PC-9 (cell line): ENCODE data around the gene MBIP. TPM values are rescaled to one million over a fixed set of nuclear protein-coding genes. Genes with fewer than 3 reads are reported as not detected.

Experiments used
- BruUV-seq: library from RNA; stranded (reverse); fragments of 400-500 nt; replicated peaks from 2 replicates; lab custom pipeline; 2021; lab: Mats Ljungman, UMichigan
- CTCF ChIA-PET: fragments of 300-600 bp; sonication (Branson Sonifier 250); formaldehyde crosslinking; loops from one replicate; lab custom pipeline; 2022; ENCODE audit warnings: antibody characterized with exemption; lab: Charles Lee
- POLR2A ChIA-PET: fragments of 300-600 bp; sonication (Branson Sonifier 250); formaldehyde crosslinking; loops from one replicate; lab custom pipeline; 2022; ENCODE audit warnings: antibody characterized with exemption; ENCODE audit not compliant: unreplicated experiment; lab: Charles Lee
- DNase-seq, 2 experiments: peaks; one replicate each; pipeline versions ENCODE4 v3.0.0 to v3.0.0-alpha.2; 2015 to 2022; ENCODE audit warnings: mixed read lengths in 1 of 2
- H2AFZ ChIP-seq: fragments of 200-600 bp; sonication (generic); 2 replicates; pipeline ENCODE4 v1.8.1; 2017; ENCODE audit warnings: antibody characterized with exemption
- H3F3A ChIP-seq: fragments of 200-600 bp; sonication (generic); 2 replicates; pipeline ENCODE4 v1.8.1; 2017; ENCODE audit warnings: antibody characterized with exemption, mild to moderate bottlenecking, low read depth; ENCODE audit not compliant: insufficient read depth
- H3K27ac ChIP-seq: fragments of 200-600 bp; sonication (generic); 2 replicates; pipeline ENCODE4 v1.6.1; 2016; ENCODE audit warnings: mixed run types
- H3K27me3 ChIP-seq: fragments of 200-600 bp; sonication (generic); 2 replicates; pipeline ENCODE4 v1.6.1; 2016; ENCODE audit warnings: low read depth, mixed run types; ENCODE audit not compliant: insufficient read depth
- H3K36me3 ChIP-seq: fragments of 200-600 bp; sonication (generic); 2 replicates; pipeline ENCODE4 v1.6.1; 2016; ENCODE audit warnings: low read depth, mixed run types
- H3K4me1 ChIP-seq: fragments of 200-600 bp; sonication (generic); replicated peaks from 2 replicates; pipeline ENCODE4 v1.6.1; 2016; ENCODE audit warnings: mixed run types; ENCODE audit not compliant: insufficient read depth
- H3K4me2 ChIP-seq: fragments of 200-600 bp; sonication (generic); 2 replicates; pipeline ENCODE4 v1.6.1; 2017; ENCODE audit warnings: mixed run types
- H3K4me3 ChIP-seq: fragments of 200-600 bp; sonication (generic); 2 replicates; pipeline ENCODE4 v1.6.1; 2016; ENCODE audit warnings: mixed run types
- H3K79me2 ChIP-seq: fragments of 200-600 bp; sonication (generic); 2 replicates; pipeline ENCODE4 v1.6.1; 2017; ENCODE audit warnings: low read depth, mixed run types
- H3K9me2 ChIP-seq: fragments of 200-600 bp; sonication (generic); 2 replicates; pipeline ENCODE4 v1.8.1; 2017; ENCODE audit warnings: mild to moderate bottlenecking; ENCODE audit not compliant: insufficient read depth
- H3K9me3 ChIP-seq: fragments of 200-600 bp; sonication (generic); 2 replicates; pipeline ENCODE4 v1.8.1; 2016; ENCODE audit warnings: low read depth; ENCODE audit not compliant: insufficient read depth
- H4K20me1 ChIP-seq: fragments of 200-600 bp; sonication (generic); 2 replicates; pipeline ENCODE4 v1.8.1; 2017; ENCODE audit not compliant: insufficient read depth
- CTCF ChIP-seq: fragments of 200-600 bp; sonication (generic); conservative IDR thresholded peaks from 2 replicates; pipeline ENCODE4 v1.6.1; 2017; ENCODE audit warnings: mixed run types, antibody characterized with exemption, mild to moderate bottlenecking, moderate library complexity
- EZH2 ChIP-seq: fragments of 200-600 bp; sonication (generic); IDR thresholded peaks from 2 replicates; pipeline ENCODE4 v1.8.0; 2017; ENCODE audit warnings: antibody characterized with exemption, low read depth
- intact Hi-C: fragments of 100-400 bp; cut with micrococcal nuclease; formaldehyde crosslinking; loops from one replicate; pipeline ENCODE4 v1.10.0; 2022; ENCODE audit not compliant: unreplicated experiment
- total RNA-seq: library from RNA; stranded (reverse); gene quantifications from 2 replicates; pipeline ENCODE4 v1.2.3, GENCODE V29; 2021

The MBIP gene
- total RNA-seq, 1 experiment from 2014 or later: 15.2 TPM

- H3K79me2 ChIP-seq: no peaks in the 10 kb centered on the region
- no TSS peak for BruUV-seq
- H3K9me2 ChIP-seq: no peaks in the 10 kb centered on the region
- H3F3A ChIP-seq: no peaks in the 10 kb centered on the region
- no peak overlapping the region for H3K4me2 ChIP-seq
- ChIA-PET POLR2A (interaction anchor here (0.7 kb wide), 1 partner anchor 55 kb away, joined by 3 read pairs; no protein-coding TSS in a partner anchor), CTCF (no interaction called here)
- no peak for DNase-seq
- H2AFZ ChIP-seq: no peak overlapping the region
- TF ChIP-seq EZH2 (no peak), CTCF (no peak)
- no peak overlapping the region for H3K27ac ChIP-seq
- no peaks in the 10 kb centered on the region for H3K27me3 ChIP-seq
- H3K4me3 ChIP-seq: no peak overlapping the region
- peaks cover 8% of the 10 kb centered on the region; the same call in 1 of the 2 replicates for H3K36me3 ChIP-seq
- H4K20me1 ChIP-seq: no peaks in the 10 kb centered on the region
- no peaks in the 10 kb centered on the region for H3K4me1 ChIP-seq
- no peaks in the 10 kb centered on the region for H3K9me3 ChIP-seq
- intact Hi-C loops: no loop called here
Measured at GRCh38 chr14:36306836-36307235, 13.6 kb downstream of the MBIP start.

- ChIA-PET POLR2A (no interaction called here), CTCF (no interaction called here)
- no peaks in the 10 kb centered on the region for H3K79me2 ChIP-seq
- intact Hi-C loops: no loop called here
- H3K27ac ChIP-seq: no peak overlapping the region
- no peaks in the 10 kb centered on the region for H3F3A ChIP-seq
- no peak overlapping the region for H3K4me2 ChIP-seq
- no peaks in the 10 kb centered on the region for H3K9me2 ChIP-seq
- H3K4me3 ChIP-seq: no peak overlapping the region
- H3K4me1 ChIP-seq: peaks cover 12% of the 10 kb centered on the region
- no peaks in the 10 kb centered on the region for H3K27me3 ChIP-seq
- no peaks in the 10 kb centered on the region for H4K20me1 ChIP-seq
- no peaks in the 10 kb centered on the region for H3K9me3 ChIP-seq
- H3K36me3 ChIP-seq: peaks cover 5% of the 10 kb centered on the region; the same call in 1 of the 2 replicates
- no TSS peak for BruUV-seq
- DNase-seq: no peak
- no peak overlapping the region for H2AFZ ChIP-seq
- no peak for TF ChIP-seq EZH2
- no peak for TF ChIP-seq CTCF
Measured at GRCh38 chr14:36304895-36305294, 15.5 kb downstream of the MBIP start.

GRCh38 chr14:36303960-36304359, 16.5 kb downstream of the MBIP start:
- Histone ChIP-seq H3F3A (no peaks in the 10 kb centered on the region), H3K4me2 (no peak overlapping the region), H2AFZ (no peak overlapping the region), H4K20me1 (no peaks in the 10 kb centered on the region), H3K4me3 (no peak overlapping the region), H3K4me1 (peaks cover 13% of the 10 kb centered on the region), H3K27me3 (no peaks in the 10 kb centered on the region), H3K9me2 (no peaks in the 10 kb centered on the region), H3K27ac (no peak overlapping the region), H3K9me3 (no peaks in the 10 kb centered on the region), H3K36me3 (peaks cover 8% of the 10 kb centered on the region; the same call in 1 of the 2 replicates), H3K79me2 (no peaks in the 10 kb centered on the region)
- CTCF ChIA-PET: no interaction called here
- intact Hi-C loops: no loop called here
- BruUV-seq: no TSS peak
- TF ChIP-seq EZH2 (no peak), CTCF (no peak)
- POLR2A ChIA-PET: no interaction called here
- DNase-seq: no peak
